GM10266 (cell line): ENCODE measurements around the gene TMPRSS9.

Source experiments
- DNase-seq: peaks from one replicate; pipeline ENCODE4 v3.0.0; 2012; ENCODE audit errors: extremely low spot score
- TF ChIP-seq, protein P1 (sequence below): IDR thresholded peaks from 2 replicates; pipeline ENCODE4 v1.5.1; 2012; ENCODE audit warnings: mild to moderate bottlenecking, low read depth; ENCODE audit not compliant: control insufficient read depth, insufficient read depth; ENCODE audit errors: missing control alignments

TMPRSS9 gene

DNA sequence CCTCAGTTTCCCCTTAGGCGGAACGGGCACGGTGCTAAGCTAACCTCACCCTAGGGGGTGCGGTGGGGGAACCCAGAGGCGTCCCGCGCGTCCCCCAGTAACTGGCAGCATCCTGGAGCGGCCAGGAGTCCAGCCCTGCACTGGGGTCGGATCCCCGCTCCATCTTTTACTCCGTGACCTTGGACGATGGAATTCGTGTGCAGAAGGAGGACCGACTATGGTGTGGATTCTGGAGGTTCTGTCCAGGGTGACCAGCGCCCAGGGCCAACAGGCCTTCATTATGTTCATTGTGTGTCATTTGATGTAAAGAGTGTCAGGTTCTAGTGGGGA, 31.0 kb upstream of the TMPRSS9 start:
- TF ChIP-seq, protein P1, sequence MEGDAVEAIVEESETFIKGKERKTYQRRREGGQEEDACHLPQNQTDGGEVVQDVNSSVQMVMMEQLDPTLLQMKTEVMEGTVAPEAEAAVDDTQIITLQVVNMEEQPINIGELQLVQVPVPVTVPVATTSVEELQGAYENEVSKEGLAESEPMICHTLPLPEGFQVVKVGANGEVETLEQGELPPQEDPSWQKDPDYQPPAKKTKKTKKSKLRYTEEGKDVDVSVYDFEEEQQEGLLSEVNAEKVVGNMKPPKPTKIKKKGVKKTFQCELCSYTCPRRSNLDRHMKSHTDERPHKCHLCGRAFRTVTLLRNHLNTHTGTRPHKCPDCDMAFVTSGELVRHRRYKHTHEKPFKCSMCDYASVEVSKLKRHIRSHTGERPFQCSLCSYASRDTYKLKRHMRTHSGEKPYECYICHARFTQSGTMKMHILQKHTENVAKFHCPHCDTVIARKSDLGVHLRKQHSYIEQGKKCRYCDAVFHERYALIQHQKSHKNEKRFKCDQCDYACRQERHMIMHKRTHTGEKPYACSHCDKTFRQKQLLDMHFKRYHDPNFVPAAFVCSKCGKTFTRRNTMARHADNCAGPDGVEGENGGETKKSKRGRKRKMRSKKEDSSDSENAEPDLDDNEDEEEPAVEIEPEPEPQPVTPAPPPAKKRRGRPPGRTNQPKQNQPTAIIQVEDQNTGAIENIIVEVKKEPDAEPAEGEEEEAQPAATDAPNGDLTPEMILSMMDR, result no peak
- DNase-seq, result no peak

DNA sequence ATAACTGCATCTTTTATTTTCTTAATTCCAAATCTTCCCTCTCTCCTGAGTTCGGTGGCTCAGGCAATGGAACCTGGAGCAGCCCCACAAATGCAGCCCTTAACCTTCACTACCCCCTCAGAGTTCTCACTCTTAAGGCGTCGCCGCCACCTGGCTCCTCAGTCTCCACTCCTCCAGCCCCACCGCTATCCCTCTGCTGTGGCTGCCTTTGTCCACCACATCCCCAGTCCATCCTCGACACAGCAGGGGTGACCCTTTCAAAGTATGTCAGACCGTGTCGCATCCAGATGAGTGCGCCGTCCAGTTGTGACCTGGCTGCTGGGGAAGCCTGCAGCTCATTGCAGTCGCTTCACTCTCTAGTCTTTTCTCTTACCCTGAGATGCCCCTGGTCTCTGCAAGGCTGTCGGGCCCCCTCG, 30.6 kb upstream of the TMPRSS9 start:
- TF ChIP-seq, protein P1, result no peak

DNA sequence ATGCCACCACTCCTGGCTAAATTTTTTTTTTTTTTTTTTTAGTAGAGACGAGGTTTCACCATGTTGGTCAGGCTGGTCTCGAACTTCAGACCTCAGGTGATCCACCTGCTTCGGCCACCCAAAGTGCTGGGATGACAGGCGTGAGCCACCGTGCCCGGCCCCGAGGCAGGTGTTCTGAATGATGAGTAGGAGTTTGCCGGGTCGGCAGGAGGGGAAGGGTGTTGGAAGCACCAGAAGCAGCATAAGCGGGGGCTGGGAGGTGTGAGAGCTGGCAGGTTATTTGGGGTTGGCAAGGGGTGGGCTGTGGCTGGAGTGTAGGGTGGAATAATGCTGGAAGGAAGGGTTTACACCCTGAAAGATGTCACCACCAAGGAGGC, 29.8 kb upstream of the TMPRSS9 start:
- DNase-seq, result no peak
- TF ChIP-seq, protein P1, result no peak

More for the DNA sequence above, 30.6 kb upstream of the TMPRSS9 start:
- DNase-seq, result no peak

DNA sequence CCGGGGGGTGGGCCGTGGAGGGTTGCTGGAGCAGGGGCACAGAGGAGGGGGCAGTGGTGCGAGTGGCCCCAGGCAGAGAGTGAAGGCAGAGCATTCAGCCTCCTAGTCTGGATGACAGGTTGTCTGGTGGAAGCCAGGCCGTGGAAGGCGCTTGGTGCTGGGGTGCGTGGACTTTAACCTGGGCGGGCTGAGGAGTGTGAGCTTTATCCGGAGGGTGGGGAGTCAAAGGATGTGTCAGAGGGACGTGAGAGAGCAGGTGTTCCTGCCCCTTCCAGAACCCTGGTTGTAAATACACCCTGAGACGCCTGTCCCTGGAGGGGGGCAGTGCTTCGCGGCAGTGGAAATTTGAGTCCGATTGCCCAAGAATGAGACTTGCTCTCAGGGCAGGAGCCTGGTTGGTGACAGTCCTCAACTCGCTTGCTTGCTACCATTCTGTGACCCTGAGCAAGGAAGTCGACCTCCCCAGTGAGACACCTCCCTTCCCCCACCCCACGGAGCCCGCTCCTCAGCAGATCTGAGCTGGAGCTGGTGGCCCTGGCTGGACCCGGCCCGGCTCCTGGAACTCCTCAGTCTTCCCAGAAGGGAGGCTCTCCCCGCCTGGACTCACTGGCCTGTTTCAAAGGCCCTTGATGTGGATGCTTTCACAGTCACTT, 29.3 kb upstream of the TMPRSS9 start:
- no peak for DNase-seq
- TF ChIP-seq, protein P1, result no peak

DNA sequence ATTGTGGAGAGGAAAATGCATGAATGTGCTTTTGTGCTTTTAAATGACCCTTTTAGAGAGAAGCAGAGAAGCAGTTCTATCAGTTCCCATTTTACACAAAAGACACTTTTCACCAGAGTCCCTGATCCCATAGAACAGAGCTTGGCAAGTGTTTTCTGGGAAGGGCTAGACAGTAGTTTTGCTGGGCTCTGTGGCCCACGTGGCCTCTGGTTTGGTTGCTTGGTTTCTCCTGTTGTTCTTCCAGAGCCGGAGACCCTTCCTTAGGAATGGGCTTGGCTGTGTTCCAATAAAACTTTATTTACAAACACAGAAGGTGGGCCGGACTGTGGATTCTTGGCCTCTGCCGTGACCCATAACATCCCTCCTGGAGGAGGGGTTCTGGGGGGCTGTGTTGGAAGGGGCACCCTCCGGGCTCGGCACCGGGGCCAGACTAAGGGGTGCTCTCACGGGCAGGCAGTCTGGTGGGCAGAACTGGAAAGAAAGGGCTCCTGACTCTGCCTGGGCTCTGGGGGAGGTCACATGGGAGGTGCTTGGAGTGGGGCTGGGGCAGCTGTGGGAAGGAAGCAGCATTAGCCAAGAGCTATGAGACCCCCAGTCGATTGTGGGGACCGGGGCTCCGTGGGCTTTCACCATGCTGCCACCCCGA, 28.3 kb upstream of the TMPRSS9 start:
- no peak for DNase-seq
- TF ChIP-seq, protein P1, result no peak

DNA sequence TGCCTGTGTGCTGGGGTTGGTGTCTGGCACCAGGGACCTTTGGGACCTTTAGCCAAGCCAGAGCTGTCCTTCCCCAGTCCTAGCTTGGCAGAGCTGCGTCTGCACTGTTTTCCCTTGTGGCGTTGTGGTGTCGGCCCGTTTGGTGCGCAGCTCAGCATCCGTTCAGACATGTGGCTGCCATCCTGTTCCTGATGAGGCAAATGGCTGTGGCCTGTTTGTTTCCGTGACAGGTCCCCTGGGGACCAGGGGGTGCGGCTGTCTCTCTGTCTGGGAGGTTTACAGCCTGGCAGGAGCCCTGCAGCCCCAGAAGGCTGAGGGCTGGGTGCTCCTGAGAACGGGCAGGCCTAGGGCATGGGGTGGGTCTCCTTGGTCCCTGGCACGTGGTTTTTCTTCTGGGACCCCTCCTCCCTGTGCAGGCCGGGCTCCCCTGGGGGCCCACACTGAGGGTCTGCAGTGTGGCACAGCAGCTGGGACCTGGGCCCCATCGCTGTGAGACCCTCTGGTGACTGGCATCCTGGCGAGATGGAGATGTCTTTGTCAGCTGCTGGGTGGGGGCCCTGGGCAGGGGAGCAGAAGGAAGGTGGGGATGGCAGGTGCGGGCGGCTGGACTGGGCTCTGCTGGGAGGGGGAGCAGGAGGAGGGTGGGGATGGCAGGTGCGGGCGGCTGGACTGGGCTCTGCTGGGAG, 27.6 kb upstream of the TMPRSS9 start:
- TF ChIP-seq, protein P1, result no peak
- peak; percentile 77 for DNase-seq
